Epidermal melanocyte (primary cell): ENCODE measurements around the gene UNK.
"Not testable (repeated sequence)": the region's sequence is repeated elsewhere in the genome, so short reads cannot be mapped to it uniquely, and the experiment has no call there.

Experiments
- DNase-seq: peaks from one replicate; pipeline ENCODE4 v3.0.0; 2011; ENCODE audit warnings: low spot score; ENCODE audit not compliant: insufficient read length

The UNK gene

DNA sequence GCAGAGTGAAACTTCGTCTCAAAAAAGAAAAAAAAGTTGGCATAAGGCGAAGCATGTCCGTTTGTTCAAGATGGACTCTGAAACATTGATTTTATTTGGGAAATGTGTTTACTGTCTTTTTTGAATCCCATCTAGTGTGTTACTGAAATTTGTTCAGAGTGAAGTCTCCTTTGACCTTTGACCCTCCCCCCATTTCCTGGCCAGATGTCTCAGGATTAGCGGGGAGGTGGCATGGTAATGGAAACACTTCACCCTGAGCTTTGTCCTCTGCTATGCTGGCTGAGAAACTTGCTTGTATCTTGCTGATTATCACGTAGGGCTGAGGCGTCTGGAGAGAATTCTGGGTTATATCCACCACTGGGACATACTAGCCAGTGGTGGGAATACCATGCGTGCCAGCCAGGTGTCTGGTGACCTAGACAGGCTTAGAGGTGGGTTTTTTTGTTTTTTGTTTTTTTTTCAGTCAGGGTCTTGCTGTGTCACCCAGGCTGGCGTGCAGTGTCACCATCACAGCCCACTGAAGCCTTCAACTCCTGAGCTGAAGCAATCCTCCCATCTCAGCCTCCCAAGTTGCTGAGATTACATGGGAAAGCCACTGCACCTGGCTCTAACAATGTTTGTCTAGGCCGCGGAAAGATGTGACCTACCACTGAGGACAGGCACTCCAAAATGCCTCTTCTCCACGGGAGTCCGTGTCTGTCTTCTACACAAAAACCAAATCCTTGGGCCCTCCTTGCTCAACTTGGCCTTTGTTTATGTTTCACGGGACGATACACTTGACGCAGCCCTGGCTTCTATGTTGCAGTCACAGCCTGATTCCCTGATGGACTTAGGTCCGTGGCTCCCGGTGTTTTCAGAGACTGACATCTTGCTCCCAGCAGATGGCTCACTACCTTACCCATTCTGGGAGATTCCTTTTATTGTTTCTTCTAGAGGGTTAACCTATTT, 13.0 kb upstream of the UNK start:
- no peak for DNase-seq

DNA sequence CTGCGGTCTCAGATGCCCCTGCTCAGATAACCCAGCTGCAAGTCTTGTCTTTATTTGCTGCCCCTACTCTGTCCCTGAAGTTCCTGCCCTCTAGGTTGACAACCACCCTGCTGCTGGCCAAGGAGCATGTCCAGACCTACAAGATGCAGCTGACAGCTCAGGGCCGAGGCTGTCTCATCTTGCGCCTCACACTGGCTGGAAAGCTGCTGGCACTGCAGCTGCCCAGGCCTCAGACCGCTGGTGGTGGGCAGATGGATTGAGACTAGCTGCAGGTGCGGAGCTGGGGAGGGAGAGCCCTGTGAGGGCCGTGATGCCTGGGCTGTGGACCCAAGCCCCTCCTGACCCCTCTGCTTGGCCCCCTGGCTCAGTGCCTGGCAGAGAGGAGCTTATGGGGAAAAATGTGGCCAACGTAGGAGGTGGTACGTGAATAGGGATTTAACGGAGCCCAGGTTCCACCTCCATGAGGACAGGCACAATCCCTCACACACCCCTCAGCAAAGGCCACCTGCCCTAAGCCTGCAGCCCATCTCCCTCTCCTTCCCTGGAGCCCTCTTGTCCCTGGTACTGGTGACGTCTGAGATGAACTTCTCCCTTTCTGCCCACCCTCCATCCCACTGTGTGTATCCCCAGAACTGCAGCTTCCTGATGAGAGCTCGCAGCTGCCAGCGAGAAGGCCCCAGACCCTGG, 11.3 kb upstream of the UNK start:
- DNase-seq, result no peak

DNA sequence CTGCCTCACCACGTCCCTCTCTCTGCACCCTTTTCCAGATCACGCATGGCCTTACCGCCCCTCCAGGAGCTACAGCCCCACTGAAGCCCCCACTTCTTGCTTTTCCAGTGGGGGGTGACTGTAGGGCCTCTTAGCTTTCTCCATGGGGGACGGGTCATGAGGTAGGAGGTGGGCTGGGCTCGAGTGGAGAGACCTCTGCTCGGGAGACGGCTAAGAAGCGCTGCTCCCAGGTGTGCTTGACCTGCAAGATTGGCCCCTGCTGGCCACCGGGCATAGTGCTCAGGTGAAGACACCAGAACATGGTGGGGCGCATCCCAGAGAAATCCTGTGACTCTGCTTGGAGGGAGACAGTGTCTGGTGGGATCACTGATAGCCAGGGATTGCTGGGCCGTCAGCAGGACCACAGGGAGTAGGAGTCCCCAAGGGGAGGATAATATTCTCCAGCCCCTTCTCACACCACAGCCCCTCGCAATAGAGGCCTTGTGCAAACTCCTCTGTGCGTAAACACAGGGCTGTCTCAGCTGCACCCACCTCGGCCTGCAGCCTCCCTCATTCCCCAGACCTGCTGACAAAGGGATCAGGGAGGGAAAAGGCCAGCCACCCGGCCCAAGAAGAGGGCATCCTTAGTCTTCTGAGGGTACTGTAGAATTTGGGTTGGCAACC, 10.7 kb upstream of the UNK start:
- no peak for DNase-seq

DNA sequence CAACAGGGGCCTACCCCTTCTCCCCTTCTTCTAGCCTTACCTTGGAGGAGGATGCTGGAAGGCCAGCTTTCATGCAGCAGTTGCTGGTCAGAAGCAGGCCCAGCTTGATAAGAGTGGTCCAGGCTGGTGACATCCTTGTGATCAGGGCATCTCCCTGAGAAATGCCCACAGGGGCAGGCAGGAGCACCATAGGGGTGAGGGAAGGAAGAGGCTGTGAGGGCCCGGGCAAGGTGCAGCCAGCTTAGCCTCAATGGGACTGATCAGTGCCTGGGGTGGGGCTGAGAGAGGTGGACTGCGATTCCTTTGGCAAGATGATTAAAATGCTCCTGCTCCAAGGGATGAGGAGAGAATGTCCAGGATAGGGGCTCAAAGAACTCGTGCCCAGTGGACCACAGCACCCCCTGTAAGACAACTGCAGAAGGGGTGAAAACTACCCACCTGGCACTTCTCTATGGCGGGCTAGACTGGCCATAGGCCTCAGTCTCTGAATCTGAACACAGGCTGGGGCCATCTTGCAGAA, 10.1 kb upstream of the UNK start:
- DNase-seq, result no peak

DNA sequence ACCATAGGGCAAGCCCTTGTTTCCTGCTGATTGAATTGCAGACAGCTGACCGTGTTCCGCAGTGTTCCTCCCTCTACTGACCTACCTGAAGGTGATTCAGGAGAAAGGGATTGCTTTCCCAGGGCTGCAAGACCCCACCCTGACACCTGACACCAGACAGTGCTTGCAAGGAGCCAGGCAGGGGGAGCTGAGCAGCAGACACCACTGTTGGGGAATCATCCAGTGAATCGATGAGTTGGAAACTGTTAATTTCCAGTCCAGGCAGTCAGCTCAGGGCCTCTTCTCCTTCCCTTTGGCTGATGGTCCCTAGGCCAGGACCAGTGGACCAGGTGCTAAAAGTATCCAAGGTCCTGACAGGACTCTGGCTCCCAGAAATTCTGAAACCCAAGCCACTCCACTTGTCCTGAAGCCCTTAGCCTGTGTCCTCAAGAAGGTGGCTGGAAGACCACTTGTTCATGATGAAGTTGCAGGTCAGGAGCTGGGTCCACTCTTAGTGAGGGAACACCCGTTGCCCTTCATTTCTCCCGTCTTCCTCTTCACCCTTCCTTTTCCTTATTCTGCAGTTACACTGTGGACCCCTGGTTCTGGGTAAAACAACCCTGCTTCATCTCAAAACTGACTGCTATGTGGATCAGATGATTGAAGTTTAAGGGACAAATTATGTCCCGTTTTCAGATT, 9.5 kb upstream of the UNK start:
- DNase-seq, result no peak

DNA sequence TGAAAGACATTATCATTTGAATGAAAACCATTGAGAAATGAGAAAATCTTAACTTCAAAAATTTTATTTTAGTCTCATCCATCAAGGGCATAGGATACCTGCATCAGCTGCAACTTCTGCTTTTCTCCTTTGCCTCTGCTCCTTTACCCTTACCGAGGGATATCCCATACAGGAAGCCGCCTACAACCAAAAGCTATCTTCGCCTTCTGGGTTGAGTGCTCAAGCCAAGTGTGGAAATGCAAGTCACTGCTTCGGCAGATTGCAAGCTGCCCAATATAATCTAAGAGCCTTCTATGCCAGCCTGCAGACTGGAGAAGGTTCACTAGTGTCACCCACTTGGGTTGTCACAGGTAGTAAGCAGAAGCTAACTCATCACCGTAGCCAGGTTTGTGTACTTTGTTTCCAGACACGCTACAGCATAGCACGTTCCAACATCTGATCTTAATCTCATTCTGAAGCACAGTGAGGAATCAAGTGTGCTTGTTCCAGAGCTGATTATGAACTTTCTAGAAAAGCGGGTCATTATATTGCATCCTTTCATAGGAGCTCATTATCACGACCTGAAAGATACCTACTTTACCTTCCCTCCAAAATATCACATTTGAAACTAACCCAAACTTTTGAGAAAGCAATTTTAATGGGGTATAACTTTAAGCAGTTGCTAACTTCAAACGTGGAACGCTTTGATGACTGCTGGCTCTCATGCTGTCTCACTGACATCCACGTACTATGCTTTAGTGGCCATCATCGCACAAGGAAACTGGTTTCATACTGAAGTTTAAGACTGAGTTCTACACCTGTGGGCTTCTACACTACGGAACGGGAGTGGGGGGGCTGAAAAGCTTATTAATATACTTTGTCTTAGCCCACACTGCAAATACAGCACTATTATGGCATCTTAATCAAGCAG, 8.0 kb upstream of the UNK start:
- DNase-seq, result no peak

DNA sequence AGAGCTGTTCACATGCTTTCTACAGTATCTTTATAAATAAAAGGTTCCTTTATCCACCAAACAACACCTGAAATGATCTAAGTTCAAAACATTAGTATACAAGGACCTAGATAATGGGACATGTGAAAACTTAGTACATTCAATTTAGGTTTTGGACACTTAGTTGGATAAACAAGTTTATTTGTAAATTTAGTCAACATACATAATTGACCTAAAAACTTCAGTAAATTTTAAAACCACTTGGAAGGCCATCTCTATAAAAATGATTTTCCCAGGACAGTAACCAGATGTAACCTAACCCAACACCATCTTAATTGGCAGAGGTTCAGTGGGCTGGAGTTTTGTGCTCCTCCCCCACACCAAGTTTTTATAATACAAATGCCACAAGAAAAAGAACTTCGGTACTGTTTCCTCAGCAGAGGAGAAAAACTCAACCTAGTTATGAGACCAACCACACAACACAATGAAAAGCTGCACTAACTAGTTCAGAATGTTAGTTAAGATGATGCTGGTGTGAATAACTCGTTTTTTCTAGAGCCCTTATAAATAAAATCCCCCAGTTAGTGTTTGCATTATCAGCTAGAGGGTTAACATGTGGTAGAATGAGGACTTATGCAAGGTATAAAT, 7.2 kb upstream of the UNK start:
- DNase-seq, result no peak

DNA sequence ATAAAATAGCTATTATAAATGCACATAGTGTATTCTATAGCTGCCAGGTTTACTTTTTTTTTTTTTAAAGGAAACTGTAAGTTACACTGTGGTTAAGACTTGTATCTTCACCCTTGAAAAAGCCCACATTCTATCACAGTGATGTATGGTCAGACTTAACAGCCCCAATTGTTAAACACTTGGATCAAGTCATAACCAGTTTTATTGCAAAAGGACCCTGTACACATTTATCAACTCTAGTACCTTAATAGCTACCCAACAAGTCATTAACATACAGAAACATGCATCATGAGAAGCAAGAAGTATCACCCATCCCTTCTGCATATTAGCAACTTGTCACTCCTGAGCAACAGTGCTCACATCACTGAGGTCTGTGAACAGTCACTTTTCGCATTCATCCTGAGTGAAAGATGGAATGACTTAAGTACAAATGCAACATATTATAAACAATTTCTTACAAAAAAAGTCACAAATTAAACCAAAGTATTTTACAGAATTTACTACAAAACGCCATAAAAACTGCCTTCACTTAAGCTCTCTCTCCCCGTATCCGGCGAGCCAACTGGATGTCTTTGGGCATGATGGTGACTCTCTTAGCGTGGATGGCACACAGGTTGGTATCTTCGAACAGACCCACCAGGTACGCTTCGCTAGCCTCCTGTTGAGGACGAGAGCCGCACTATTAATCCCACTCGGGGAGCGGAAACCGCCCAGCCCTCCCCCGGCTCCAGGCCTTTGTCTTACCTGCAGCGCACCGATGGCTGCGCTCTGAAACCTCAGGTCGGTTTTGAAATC, 6.3 kb upstream of the UNK start:
- DNase-seq, result not testable (repeated sequence)

DNA sequence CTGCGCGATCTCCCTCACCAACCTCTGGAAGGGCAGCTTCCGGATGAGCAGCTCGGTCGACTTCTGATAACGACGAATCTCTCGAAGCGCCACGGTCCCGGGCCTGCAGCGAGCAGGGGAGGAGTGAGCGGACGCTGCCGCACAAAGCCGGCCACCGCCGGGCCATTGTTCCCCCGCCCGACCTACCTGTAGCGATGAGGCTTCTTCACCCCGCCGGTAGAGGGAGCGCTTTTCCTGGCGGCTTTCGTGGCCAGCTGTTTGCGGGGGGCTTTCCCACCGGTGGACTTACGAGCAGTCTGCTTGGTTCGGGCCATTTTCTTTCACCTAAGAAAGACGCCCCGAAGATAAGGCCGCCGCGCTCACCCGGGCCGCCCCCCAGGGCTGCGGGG, 5.8 kb upstream of the UNK start:
- no peak for DNase-seq

DNA sequence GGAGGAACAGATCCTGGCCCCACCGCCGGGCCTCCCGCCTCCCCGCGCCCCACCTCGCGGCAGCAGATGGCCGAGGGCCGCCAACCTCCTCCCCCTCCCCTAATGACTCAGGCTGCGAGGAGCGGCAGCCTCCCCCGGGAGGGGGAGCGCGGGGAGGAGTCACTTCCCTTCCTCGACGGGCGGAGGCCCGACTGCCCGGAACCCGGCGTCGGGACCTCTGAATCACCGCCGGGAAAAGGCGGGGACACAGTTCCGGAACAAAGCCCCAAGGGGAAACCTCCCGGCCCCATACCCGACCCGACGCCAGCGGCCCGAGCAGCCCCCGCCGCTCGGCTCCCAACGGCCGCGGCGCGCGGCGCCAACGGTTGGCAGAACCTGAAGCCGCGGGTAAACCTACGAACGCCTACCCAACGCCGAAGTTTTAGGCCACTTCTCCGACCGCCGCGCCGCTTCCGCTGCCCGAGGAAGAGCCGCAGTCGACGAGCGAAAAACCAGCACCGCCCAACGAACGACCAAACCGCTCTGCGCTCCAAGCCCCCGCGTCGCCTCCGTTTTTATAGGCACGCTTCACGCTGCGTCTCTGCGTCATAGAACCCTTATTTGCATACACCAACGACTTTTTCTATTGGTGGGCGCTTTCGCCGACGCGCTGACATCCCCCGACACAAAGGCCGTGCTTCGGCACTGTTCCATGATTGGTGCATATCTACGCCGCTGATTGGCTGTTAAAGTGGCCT, 5.2 kb upstream of the UNK start:
- DNase-seq, result peak; percentile 98

DNA sequence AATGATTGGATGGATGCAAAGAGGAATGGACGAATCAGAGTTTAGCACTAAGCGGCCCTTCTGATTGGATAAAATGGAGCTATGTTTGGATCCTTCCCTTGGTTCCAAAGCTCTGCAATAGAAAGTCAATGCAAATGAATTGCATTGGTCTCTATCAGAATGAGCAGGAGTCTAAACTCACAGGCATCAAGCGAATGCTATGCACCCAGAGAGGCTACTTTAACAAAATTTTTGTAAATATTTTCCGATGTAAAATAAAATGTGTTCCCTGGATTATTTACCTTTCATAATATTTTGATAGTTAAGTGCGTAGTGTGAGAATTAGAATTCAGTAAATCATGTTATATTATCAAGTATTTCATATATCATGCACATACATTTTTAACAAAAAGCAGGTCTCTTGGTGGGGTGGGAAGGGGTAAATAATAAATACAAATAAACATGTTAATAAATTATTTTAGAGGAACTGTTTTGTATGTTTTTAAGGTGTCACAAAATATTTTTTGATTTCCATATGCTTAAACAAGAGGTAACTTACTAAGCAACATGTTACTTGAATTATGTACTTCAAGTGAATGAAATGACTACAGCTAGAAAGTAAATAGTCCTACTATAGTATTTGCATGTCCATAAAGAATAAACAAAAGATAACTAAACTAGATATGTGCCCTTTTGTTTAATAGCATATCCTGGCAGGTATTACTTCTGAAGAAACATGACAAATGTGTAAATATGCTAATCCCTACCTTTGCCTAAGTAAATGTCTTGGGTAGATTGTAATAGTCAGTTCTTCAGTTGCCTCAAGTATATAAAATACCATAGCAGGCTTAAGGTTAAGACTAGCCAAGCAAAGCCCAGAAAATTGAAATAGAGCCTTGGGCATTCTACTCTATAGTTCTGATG, 4.4 kb upstream of the UNK start:
- DNase-seq, result no peak

DNA sequence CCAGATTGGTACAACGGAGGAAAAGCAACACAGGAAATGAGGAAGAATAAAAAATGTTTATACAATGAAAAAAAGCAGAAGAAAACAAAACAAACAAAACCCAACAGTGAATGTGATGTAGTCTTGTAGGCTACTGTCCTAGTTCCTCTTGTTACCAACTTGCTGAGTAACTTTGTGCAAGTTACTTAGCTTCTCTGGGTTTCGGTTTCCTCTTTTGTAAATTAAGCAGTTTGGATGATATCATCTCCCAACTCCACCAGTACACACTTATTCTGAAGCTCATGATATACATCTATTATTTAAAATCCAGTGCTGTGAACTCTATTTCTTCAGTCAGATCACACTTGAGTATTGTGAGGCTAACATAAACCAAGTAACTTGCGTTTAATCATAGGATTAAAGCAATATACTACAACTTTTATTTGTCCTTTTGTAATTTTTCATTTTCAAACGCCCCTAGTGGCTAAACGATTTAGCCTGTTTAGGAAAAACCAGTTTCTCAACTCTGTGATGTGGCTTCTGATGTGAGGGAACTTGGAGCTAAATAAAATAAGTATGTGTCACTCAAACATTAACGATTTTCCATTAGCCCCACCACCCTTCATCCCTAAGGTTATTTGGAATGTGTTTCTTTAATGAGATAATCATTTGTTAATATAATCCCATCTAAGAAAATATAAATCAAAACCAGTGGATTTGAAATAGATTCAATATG, 1.4 kb upstream of the UNK start:
- DNase-seq, result no peak

DNA sequence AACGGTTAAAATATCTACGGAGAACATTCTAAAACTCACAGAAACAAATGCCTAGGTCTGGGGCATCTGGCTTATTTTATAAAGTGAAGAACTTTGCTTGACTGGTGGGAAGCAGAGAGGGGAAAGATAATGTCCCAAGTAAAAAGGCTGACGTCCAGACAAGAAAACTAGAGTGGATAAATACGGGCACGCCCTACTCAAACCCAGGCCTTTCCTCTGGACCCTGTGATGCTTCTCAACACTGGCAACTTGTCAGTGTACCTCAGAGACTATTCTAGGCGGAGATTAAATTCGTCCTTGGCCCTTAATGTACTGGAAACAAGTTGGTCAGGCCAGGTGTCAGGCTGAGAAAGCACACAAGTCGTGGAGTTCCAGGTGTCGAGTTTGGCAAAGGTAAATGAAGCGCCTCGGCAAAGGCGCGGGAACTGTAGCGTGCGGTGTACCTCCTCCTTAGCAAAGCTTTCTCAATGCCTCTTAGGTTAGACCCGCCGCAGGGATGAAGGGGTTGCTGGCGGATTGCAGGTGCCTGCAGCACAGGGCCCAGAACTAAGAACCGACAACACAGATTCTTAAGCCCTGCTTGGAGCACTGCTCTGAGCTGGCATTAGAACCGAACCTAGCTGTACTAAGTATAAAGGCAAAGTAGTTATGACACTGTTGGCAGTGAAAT, 668 bp upstream of the UNK start:
- no peak for DNase-seq

DNA sequence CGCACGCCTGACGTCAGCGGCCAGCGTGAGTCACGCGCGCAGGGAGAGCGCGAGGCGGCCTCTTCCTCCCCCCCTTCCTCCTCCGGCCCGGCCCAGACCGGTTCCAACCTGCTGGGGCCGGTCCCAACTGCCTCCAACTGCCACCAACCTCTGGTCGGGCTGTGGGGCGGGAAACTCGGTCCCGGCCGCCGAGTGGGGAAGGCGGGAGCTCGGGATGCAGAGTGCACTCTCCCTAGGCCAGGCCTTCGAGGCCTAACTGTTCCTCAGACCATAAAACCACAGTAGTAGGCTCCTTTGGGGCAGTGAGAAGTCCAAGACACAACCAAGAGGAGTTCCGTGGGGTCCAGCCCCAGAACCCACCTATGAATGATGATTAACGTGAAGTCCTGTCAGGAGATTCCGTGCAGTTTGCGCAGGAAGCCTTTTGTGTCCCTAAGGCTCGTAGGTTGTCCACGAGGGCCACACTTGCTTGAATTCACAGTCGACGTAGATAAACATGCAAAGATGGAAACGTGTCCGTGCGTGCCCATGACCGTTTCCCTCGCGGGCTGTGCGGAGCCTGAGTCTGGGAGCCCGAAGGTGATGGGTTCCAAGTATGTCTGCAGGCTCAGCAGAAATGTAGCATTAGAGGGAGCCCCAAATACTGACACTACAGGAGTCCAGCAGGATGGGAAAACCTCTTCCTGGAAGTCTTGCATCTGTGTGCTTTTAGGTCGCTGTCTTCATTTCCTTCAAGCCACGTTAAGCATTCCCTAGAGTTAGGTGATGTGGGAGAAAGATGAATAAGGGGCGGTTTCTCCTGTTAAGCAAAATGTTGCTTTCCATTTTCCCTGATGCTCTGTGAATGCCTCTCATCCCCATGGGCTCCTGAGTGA, 647 bp downstream of the UNK start:
- DNase-seq, result no peak

DNA sequence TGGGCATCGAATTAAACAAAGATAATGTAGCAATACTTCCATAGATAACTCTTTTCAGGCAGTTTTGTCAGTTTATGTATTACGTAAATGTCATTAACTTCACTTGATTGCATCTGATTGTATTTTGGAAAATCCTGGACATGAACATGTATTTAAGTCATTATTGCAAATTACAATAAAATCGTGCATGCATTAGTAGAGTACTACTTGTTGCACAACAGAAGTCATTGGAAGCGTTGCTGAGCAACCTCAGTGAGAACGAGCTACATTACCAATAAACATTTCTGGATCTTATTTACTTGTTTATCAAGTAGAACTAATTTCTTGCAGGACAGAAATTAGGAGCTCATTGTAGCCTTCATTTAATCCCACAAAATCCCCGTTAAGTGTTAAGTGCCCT, 6.6 kb downstream of the UNK start:
- no peak for DNase-seq
